ENCODE data around the gene UBN2.

The UBN2 gene

GRCh38 chr7:139341776-139342226 is 110.8 kb downstream of the UBN2 start:
- no peak overlapping the region for H3K23ac ChIP-seq (ENCODE audit: low read length)
- WGBS (ENCODE audit: extremely low coverage, insufficient coverage, low lambda C conversion rate): no CpG with 5 or more reads among the region's 9 CpGs
- H2AK5ac ChIP-seq (ENCODE audit: low read length): no peak overlapping the region
- no peak overlapping the region for H2BK15ac ChIP-seq (replicated peaks; ENCODE audit: low read depth)
- peak overlapping the region; percentile 43 for H3K18ac ChIP-seq (ENCODE audit: low read length)
- peaks cover 2% of the 10 kb centered on the region for H3K79me2 ChIP-seq (ENCODE audit: control insufficient read depth, insufficient read depth, low read length)
- H3K4ac ChIP-seq (ENCODE audit: low read depth, low read length): no peak overlapping the region
- no peak for DNase-seq
- H2BK120ac ChIP-seq (ENCODE audit: low read depth, low read length): no peak overlapping the region
- H3K27me3 ChIP-seq (ENCODE audit: insufficient read depth, low read length, poor library complexity): no peaks in the 10 kb centered on the region
- peaks cover 2% of the 10 kb centered on the region for H3K4me1 ChIP-seq (ENCODE audit: control insufficient read depth, low read depth, low read length)
- H4K8ac ChIP-seq (ENCODE audit: low read depth, low read length): peak overlapping the region; percentile 66
- peak overlapping the region; percentile 50 for H3K4me3 ChIP-seq (ENCODE audit: low read length)
- H3K56ac ChIP-seq (ENCODE audit: low read length): peak overlapping the region; percentile 79
- H3K36me3 ChIP-seq (ENCODE audit: control insufficient read depth, insufficient read depth, low read length): no peaks in the 10 kb centered on the region
- peak overlapping the region; percentile 54 for H3K4me2 ChIP-seq (ENCODE audit: low read length)
- H4K5ac ChIP-seq (ENCODE audit: low read length): no peak overlapping the region
- H3K9ac ChIP-seq (ENCODE audit: low read length): peak overlapping the region; percentile 76
- H3K79me1 ChIP-seq (ENCODE audit: low read length): peaks cover 2% of the 10 kb centered on the region
- no peak overlapping the region for H2BK5ac ChIP-seq (ENCODE audit: low read length)
- H3K27ac ChIP-seq (ENCODE audit: low read depth, low read length): no peak overlapping the region

GRCh38 chr7:139345042-139345441 is 114.0 kb downstream of the UBN2 start:
- peaks cover 2% of the 10 kb centered on the region for H3K79me2 ChIP-seq (ENCODE audit: control insufficient read depth, insufficient read depth, low read length)

GRCh38 chr7:139351027-139351426 is 120.0 kb downstream of the UBN2 start:
- Histone ChIP-seq H3K79me1 (ENCODE audit: low read length) (no peaks in the 10 kb centered on the region), H3K27ac (ENCODE audit: low read depth, low read length) (no peak overlapping the region), H4K8ac (ENCODE audit: low read depth, low read length) (no peak overlapping the region), H3K79me2 (ENCODE audit: control insufficient read depth, insufficient read depth, low read length) (no peaks in the 10 kb centered on the region), H3K4me1 (ENCODE audit: control insufficient read depth, low read depth, low read length) (no peaks in the 10 kb centered on the region), H3K56ac (ENCODE audit: low read length) (no peak overlapping the region), H2BK15ac (replicated peaks; ENCODE audit: low read depth) (no peak overlapping the region), H3K23ac (ENCODE audit: low read length) (no peak overlapping the region), H4K5ac (ENCODE audit: low read length) (no peak overlapping the region), H2BK120ac (ENCODE audit: low read depth, low read length) (no peak overlapping the region), H3K27me3 (ENCODE audit: insufficient read depth, low read length, poor library complexity) (no peaks in the 10 kb centered on the region), H3K4ac (ENCODE audit: low read depth, low read length) (no peak overlapping the region), H2AK5ac (ENCODE audit: low read length) (no peak overlapping the region), H3K4me3 (ENCODE audit: low read length) (no peak overlapping the region), H3K9ac (ENCODE audit: low read length) (no peak overlapping the region), H3K18ac (ENCODE audit: low read length) (no peak overlapping the region), H2BK5ac (ENCODE audit: low read length) (no peak overlapping the region), H3K4me2 (ENCODE audit: low read length) (no peak overlapping the region), H3K36me3 (ENCODE audit: control insufficient read depth, insufficient read depth, low read length) (no peaks in the 10 kb centered on the region)
- WGBS (ENCODE audit: extremely low coverage, insufficient coverage, low lambda C conversion rate): no CpG with 5 or more reads among the region's 2 CpGs
- no peak for DNase-seq

More at GRCh38 chr7:139345042-139345441, 114.0 kb downstream of the UBN2 start:
- Histone ChIP-seq H3K56ac (ENCODE audit: low read length) (no peak overlapping the region), H3K23ac (ENCODE audit: low read length) (no peak overlapping the region), H3K4me3 (ENCODE audit: low read length) (no peak overlapping the region), H3K4me1 (ENCODE audit: control insufficient read depth, low read depth, low read length) (peaks cover 2% of the 10 kb centered on the region), H3K4ac (ENCODE audit: low read depth, low read length) (no peak overlapping the region), H4K5ac (ENCODE audit: low read length) (no peak overlapping the region), H3K18ac (ENCODE audit: low read length) (no peak overlapping the region), H3K27ac (ENCODE audit: low read depth, low read length) (no peak overlapping the region), H2AK5ac (ENCODE audit: low read length) (no peak overlapping the region), H3K79me1 (ENCODE audit: low read length) (peaks cover 2% of the 10 kb centered on the region), H2BK120ac (ENCODE audit: low read depth, low read length) (no peak overlapping the region), H3K9ac (ENCODE audit: low read length) (no peak overlapping the region), H3K36me3 (ENCODE audit: control insufficient read depth, insufficient read depth, low read length) (no peaks in the 10 kb centered on the region), H3K27me3 (ENCODE audit: insufficient read depth, low read length, poor library complexity) (no peaks in the 10 kb centered on the region), H2BK15ac (replicated peaks; ENCODE audit: low read depth) (no peak overlapping the region), H4K8ac (ENCODE audit: low read depth, low read length) (no peak overlapping the region), H2BK5ac (ENCODE audit: low read length) (no peak overlapping the region), H3K4me2 (ENCODE audit: low read length) (no peak overlapping the region)
- no peak for DNase-seq
- no CpG with 5 or more reads among the region's 1 CpG for WGBS (ENCODE audit: extremely low coverage, insufficient coverage, low lambda C conversion rate)

- no peak overlapping the region for H3K23ac ChIP-seq (ENCODE audit: low read length)
- H3K4me1 ChIP-seq (ENCODE audit: control insufficient read depth, low read depth, low read length): no peaks in the 10 kb centered on the region
- H3K18ac ChIP-seq (ENCODE audit: low read length): no peak overlapping the region
- no peak overlapping the region for H2BK15ac ChIP-seq (replicated peaks; ENCODE audit: low read depth)
- DNase-seq: no peak
- no peak overlapping the region for H2BK5ac ChIP-seq (ENCODE audit: low read length)
- WGBS (ENCODE audit: extremely low coverage, insufficient coverage, low lambda C conversion rate): no CpG with 5 or more reads among the region's 2 CpGs
- H3K56ac ChIP-seq (ENCODE audit: low read length): no peak overlapping the region
- H3K4me3 ChIP-seq (ENCODE audit: low read length): no peak overlapping the region
- no peaks in the 10 kb centered on the region for H3K27me3 ChIP-seq (ENCODE audit: insufficient read depth, low read length, poor library complexity)
- no peak overlapping the region for H4K5ac ChIP-seq (ENCODE audit: low read length)
- no peaks in the 10 kb centered on the region for H3K79me1 ChIP-seq (ENCODE audit: low read length)
- H3K9ac ChIP-seq (ENCODE audit: low read length): no peak overlapping the region
- no peak overlapping the region for H4K8ac ChIP-seq (ENCODE audit: low read depth, low read length)
- H3K36me3 ChIP-seq (ENCODE audit: control insufficient read depth, insufficient read depth, low read length): no peaks in the 10 kb centered on the region
- H3K4ac ChIP-seq (ENCODE audit: low read depth, low read length): no peak overlapping the region
- no peak overlapping the region for H3K27ac ChIP-seq (ENCODE audit: low read depth, low read length)
- no peak overlapping the region for H2BK120ac ChIP-seq (ENCODE audit: low read depth, low read length)
- H3K79me2 ChIP-seq (ENCODE audit: control insufficient read depth, insufficient read depth, low read length): no peaks in the 10 kb centered on the region
- no peak overlapping the region for H3K4me2 ChIP-seq (ENCODE audit: low read length)
- no peak overlapping the region for H2AK5ac ChIP-seq (ENCODE audit: low read length)
These were observed 123.7 kb downstream of the UBN2 start for GRCh38 chr7:139354729-139355128.

GRCh38 chr7:139355320-139355719 is 124.3 kb downstream of the UBN2 start:
- H3K4me3 ChIP-seq (ENCODE audit: low read length): no peak overlapping the region
- H3K79me1 ChIP-seq (ENCODE audit: low read length): no peaks in the 10 kb centered on the region
- H3K27me3 ChIP-seq (ENCODE audit: insufficient read depth, low read length, poor library complexity): no peaks in the 10 kb centered on the region
- H3K18ac ChIP-seq (ENCODE audit: low read length): no peak overlapping the region
- no peaks in the 10 kb centered on the region for H3K79me2 ChIP-seq (ENCODE audit: control insufficient read depth, insufficient read depth, low read length)
- H3K4me1 ChIP-seq (ENCODE audit: control insufficient read depth, low read depth, low read length): no peaks in the 10 kb centered on the region
- H4K8ac ChIP-seq (ENCODE audit: low read depth, low read length): no peak overlapping the region
- no peak overlapping the region for H2AK5ac ChIP-seq (ENCODE audit: low read length)
- DNase-seq: no peak
- H2BK15ac ChIP-seq (replicated peaks; ENCODE audit: low read depth): no peak overlapping the region
- H3K36me3 ChIP-seq (ENCODE audit: control insufficient read depth, insufficient read depth, low read length): no peaks in the 10 kb centered on the region
- WGBS (ENCODE audit: extremely low coverage, insufficient coverage, low lambda C conversion rate): no CpG with 5 or more reads among the region's 1 CpG
- no peak overlapping the region for H3K4me2 ChIP-seq (ENCODE audit: low read length)
- no peak overlapping the region for H3K27ac ChIP-seq (ENCODE audit: low read depth, low read length)
- no peak overlapping the region for H3K9ac ChIP-seq (ENCODE audit: low read length)
- H3K4ac ChIP-seq (ENCODE audit: low read depth, low read length): no peak overlapping the region
- H4K5ac ChIP-seq (ENCODE audit: low read length): no peak overlapping the region
- H3K56ac ChIP-seq (ENCODE audit: low read length): no peak overlapping the region
- no peak overlapping the region for H2BK120ac ChIP-seq (ENCODE audit: low read depth, low read length)
- no peak overlapping the region for H3K23ac ChIP-seq (ENCODE audit: low read length)
- H2BK5ac ChIP-seq (ENCODE audit: low read length): no peak overlapping the region

All from mesendoderm (in vitro differentiated cells).